GM19025 (cell line): ENCODE results near the gene DPYSL3.

Experiments used
- ATAC-seq: cut with Tn5 transposase; IDR thresholded peaks from one replicate; pipeline ENCODE4 v1.9.1; 2021; ENCODE audit warnings: mild to moderate bottlenecking, low read depth, moderate library complexity; ENCODE audit not compliant: unreplicated experiment

Gene DPYSL3

GRCh38 chr5:147410496-147411358, 99.1 kb downstream of the DPYSL3 start:
- no peak for ATAC-seq

GRCh38 chr5:147408980-147409379, 100.9 kb downstream of the DPYSL3 start:
- no peak for ATAC-seq

- no peak for ATAC-seq
Measured at GRCh38 chr5:147407094-147407681, 102.7 kb downstream of the DPYSL3 start.

GRCh38 chr5:147406636-147407035, 103.2 kb downstream of the DPYSL3 start:
- ATAC-seq, result no peak

GRCh38 chr5:147404706-147405105, 105.2 kb downstream of the DPYSL3 start:
- peak; percentile 13 for ATAC-seq

- ATAC-seq, result peak; percentile 93
Measured at GRCh38 chr5:147403651-147404640, 105.9 kb downstream of the DPYSL3 start.

- ATAC-seq, result no peak
Measured at GRCh38 chr5:147400881-147401280, 109.0 kb downstream of the DPYSL3 start.

GRCh38 chr5:147400126-147400809, 109.6 kb downstream of the DPYSL3 start:
- no peak for ATAC-seq

GRCh38 chr5:147398860-147399259, 111.0 kb downstream of the DPYSL3 start:
- no peak for ATAC-seq

- no peak for ATAC-seq
Measured at GRCh38 chr5:147397616-147398015, 112.3 kb downstream of the DPYSL3 start.

GRCh38 chr5:147396070-147396823, 113.6 kb downstream of the DPYSL3 start:
- ATAC-seq, result no peak

GRCh38 chr5:147393874-147394672, 115.8 kb downstream of the DPYSL3 start:
- ATAC-seq, result no peak

GRCh38 chr5:147391781-147392180, 118.1 kb downstream of the DPYSL3 start:
- peak; percentile 91 for ATAC-seq

- no peak for ATAC-seq
Measured at GRCh38 chr5:147390654-147391225, 119.1 kb downstream of the DPYSL3 start.

- no peak for ATAC-seq
Measured at GRCh38 chr5:147388184-147389108, 121.4 kb downstream of the DPYSL3 start.

- no peak for ATAC-seq
Measured at GRCh38 chr5:147387109-147387508, 122.8 kb downstream of the DPYSL3 start.
